IMR-90 (cell line): ENCODE measurements around the gene SYT11. TPM values are rescaled to one million over a fixed set of nuclear protein-coding genes. Genes with fewer than 3 reads are reported as not detected.

Experiments
- ATAC-seq: fragments of 200-7000 bp; cut with Tn5 transposase; 2 replicates; pipeline ENCODE4 v1.9.1; 2020; ENCODE audit warnings: low read depth, mild to moderate bottlenecking, moderate library complexity
- BruUV-seq: library from RNA; stranded (reverse); fragments of 400-500 nt; replicated peaks from 2 replicates; lab custom pipeline; 2021; lab: Mats Ljungman, UMichigan
- CTCF ChIA-PET: fragments of 300-600 bp; formaldehyde crosslinking; extraction: SDS; loops from one replicate; lab custom pipeline; 2021; ENCODE audit warnings: antibody characterized with exemption; lab: Yijun Ruan, JAX
- POLR2A ChIA-PET: fragments of 300-600 bp; sonication (Branson Sonifier 250); formaldehyde crosslinking; loops from one replicate; lab custom pipeline; 2022; ENCODE audit warnings: antibody characterized with exemption; ENCODE audit not compliant: unreplicated experiment; lab: Charles Lee
- DNase-seq: peaks from one replicate; pipeline ENCODE4 v3.0.0; 2013
- H2AFZ ChIP-seq: replicated peaks from 2 replicates; pipeline ENCODE3; 2013; ENCODE audit warnings: low read length, mild to moderate bottlenecking; ENCODE audit not compliant: poor library complexity
- H2AK5ac ChIP-seq: 2 replicates; pipeline ENCODE4 v1.6.1; 2013; ENCODE audit warnings: low read depth, low read length, inconsistent platforms
- H2AK9ac ChIP-seq: replicated peaks from 2 replicates; pipeline ENCODE3; 2013; ENCODE audit warnings: mild to moderate bottlenecking, low read depth, low read length, moderate library complexity; ENCODE audit not compliant: poor library complexity
- H2BK120ac ChIP-seq: 2 replicates; pipeline ENCODE4 v1.6.1; 2013; ENCODE audit warnings: low read depth, low read length, inconsistent platforms
- H2BK15ac ChIP-seq: 3 replicates; pipeline ENCODE4 v1.6.1; 2013; ENCODE audit warnings: low read depth, low read length, inconsistent platforms
- H2BK20ac ChIP-seq: 2 replicates; pipeline ENCODE4 v1.6.1; 2013; ENCODE audit warnings: low read depth, mild to moderate bottlenecking, inconsistent platforms, low read length, moderate library complexity
- H2BK5ac ChIP-seq: 2 replicates; pipeline ENCODE4 v1.6.1; 2013; ENCODE audit warnings: mild to moderate bottlenecking, low read depth, low read length, inconsistent platforms; ENCODE audit not compliant: poor library complexity, severe bottlenecking
- H3K14ac ChIP-seq: replicated peaks from 2 replicates; pipeline ENCODE4 v1.6.1; 2013; ENCODE audit warnings: low read depth, low read length, inconsistent platforms
- H3K18ac ChIP-seq: 2 replicates; pipeline ENCODE4 v1.6.1; 2013; ENCODE audit warnings: low read depth, low read length, control low read depth
- H3K23ac ChIP-seq: 2 replicates; pipeline ENCODE4 v1.6.1; 2013; ENCODE audit warnings: low read depth, low read length, inconsistent platforms
- H3K27ac ChIP-seq: 2 replicates; pipeline ENCODE4 v1.5.1; 2013; ENCODE audit warnings: mild to moderate bottlenecking, control low read depth, low read length; ENCODE audit not compliant: insufficient read depth
- H3K27me3 ChIP-seq: 2 replicates; pipeline ENCODE4 v1.6.1; 2013; ENCODE audit warnings: low read length; ENCODE audit not compliant: control insufficient read depth, insufficient read depth
- H3K36me3 ChIP-seq: 2 replicates; pipeline ENCODE4 v1.6.1; 2013; ENCODE audit warnings: low read length, mixed read lengths; ENCODE audit not compliant: control insufficient read depth, insufficient read depth
- H3K4ac ChIP-seq: 2 replicates; pipeline ENCODE4 v1.6.1; 2013; ENCODE audit warnings: low read depth, low read length, inconsistent platforms
- H3K4me1 ChIP-seq: 2 replicates; pipeline ENCODE4 v1.6.1; 2013; ENCODE audit warnings: low read length, mixed read lengths; ENCODE audit not compliant: control insufficient read depth, insufficient read depth
- H3K4me2 ChIP-seq: 2 replicates; pipeline ENCODE4 v1.6.1; 2013; ENCODE audit warnings: low read depth, mild to moderate bottlenecking, control low read depth, low read length, moderate library complexity
- H3K4me3 ChIP-seq: 2 replicates; pipeline ENCODE4 v1.5.1; 2013; ENCODE audit warnings: low read depth, mild to moderate bottlenecking, control low read depth, low read length, moderate library complexity; ENCODE audit not compliant: insufficient read depth
- H3K56ac ChIP-seq: 2 replicates; pipeline ENCODE4 v1.6.1; 2013; ENCODE audit warnings: low read length, inconsistent platforms; ENCODE audit not compliant: insufficient read depth; ENCODE audit errors: extremely low read depth
- H3K79me1 ChIP-seq, 2 experiments: 2 replicates each; pipeline ENCODE4 v1.6.1; 2013; ENCODE audit warnings: low read length in 2 of 2, inconsistent platforms in 1 of 2, low read depth in 1 of 2
- H3K9ac ChIP-seq: 2 replicates; pipeline ENCODE4 v1.6.1; 2013; ENCODE audit warnings: low read depth, low read length, control low read depth
- H3K9me1 ChIP-seq: 2 replicates; pipeline ENCODE4 v1.6.1; 2013; ENCODE audit warnings: low read length, inconsistent platforms; ENCODE audit not compliant: insufficient read depth
- H3K9me3 ChIP-seq: 2 replicates; pipeline ENCODE4 v1.6.1; 2013; ENCODE audit warnings: low read length; ENCODE audit not compliant: control insufficient read depth, insufficient read depth
- H4K20me1 ChIP-seq: 2 replicates; pipeline ENCODE4 v1.6.1; 2013; ENCODE audit warnings: low read length, inconsistent platforms; ENCODE audit not compliant: insufficient read depth
- H4K5ac ChIP-seq: 2 replicates; pipeline ENCODE4 v1.6.1; 2013; ENCODE audit warnings: mild to moderate bottlenecking, low read depth, low read length, control low read depth
- H4K8ac ChIP-seq, 2 experiments: 2 replicates each; pipeline ENCODE4 v1.6.1; 2013; ENCODE audit warnings: low read depth in 2 of 2, low read length in 2 of 2, control low read depth in 1 of 2, inconsistent platforms in 1 of 2
- H4K91ac ChIP-seq: 2 replicates; pipeline ENCODE4 v1.6.1; 2013; ENCODE audit warnings: low read depth, low read length, inconsistent platforms; ENCODE audit not compliant: insufficient read depth
- BHLHE40 ChIP-seq: fragments of 150-350 bp; IDR thresholded peaks from 2 replicates; pipeline ENCODE4 v1.6.1; 2016; ENCODE audit warnings: mild to moderate bottlenecking, low read depth, low read length
- CTCF ChIP-seq: conservative IDR thresholded peaks from 2 replicates; pipeline ENCODE4 v1.5.1; 2012; ENCODE audit warnings: mild to moderate bottlenecking, low read depth, low read length, improper control_type of control experiment
- MAZ ChIP-seq: IDR thresholded peaks from 2 replicates; pipeline ENCODE4 v1.6.1; 2012; ENCODE audit warnings: low read depth, mild to moderate bottlenecking, low read length, improper control_type of control experiment, moderate library complexity, borderline replicate concordance
- NFE2L2 ChIP-seq: fragments of 150-350 bp; IDR thresholded peaks from 2 replicates; pipeline ENCODE4 v1.6.1; 2016; ENCODE audit warnings: low read depth, mild to moderate bottlenecking, low read length
- POLR2A ChIP-seq: IDR thresholded peaks from 2 replicates; pipeline ENCODE4 v1.6.1; 2012; ENCODE audit warnings: mild to moderate bottlenecking, low read depth, low read length
- WGBS, 2 experiments: methylation state at CpG; one replicate each; pipeline versions ENCODE4 v1.1.5 to v1.1.7; 2013; ENCODE audit warnings: missing lambda C conversion rate in 2 of 2; ENCODE audit not compliant: insufficient read length in 1 of 2; ENCODE audit errors: extremely low coverage in 2 of 2; 5-methylcytosine and 5-hydroxymethylcytosine counted together
- dilution Hi-C: fragments of 300-500 bp; cut with HindIII; formaldehyde crosslinking; loops from one replicate; pipeline ENCODE4 v1.14.3; 2018; ENCODE audit warnings: low sequenced_read_pairs; ENCODE audit not compliant: unreplicated experiment
- in situ Hi-C: fragments of 300-500 bp; cut with MboI; formaldehyde crosslinking; loops from 3 replicates; pipeline ENCODE4 v1.14.3; 2019; ENCODE audit warnings: low sequenced_read_pairs, inconsistent platforms, mixed read lengths
- intact Hi-C: fragments of 100-400 bp; cut with micrococcal nuclease; formaldehyde crosslinking; loops from 2 replicates; pipeline ENCODE4 v1.10.0; 2022
- polyA plus RNA-seq, 3 experiments: library from polyadenylated mRNA; depleted of rRNA; stranded (reverse); fragments of >200 nt; gene quantifications; 2 replicates each; pipeline ENCODE4 v1.2.3, GENCODE V29; 2012; ENCODE audit warnings: low replicate concordance in 1 of 3
- total RNA-seq: library from RNA; depleted of rRNA; stranded (reverse); fragments of >200 nt; gene quantifications from 2 replicates; pipeline ENCODE4 v1.2.3, GENCODE V29; 2012
- TF ChIP-seq, protein P1 (sequence below): fragments of 150-350 bp; IDR thresholded peaks from 2 replicates; pipeline ENCODE4 v1.6.1; 2016; ENCODE audit warnings: low read depth, mild to moderate bottlenecking, low read length, moderate library complexity, borderline replicate concordance

Gene SYT11
- total and polyA plus RNA-seq, 2 of the 4 experiments (the other 2 are of a cell fraction), result 22.9 to 43.7 TPM

DNA sequence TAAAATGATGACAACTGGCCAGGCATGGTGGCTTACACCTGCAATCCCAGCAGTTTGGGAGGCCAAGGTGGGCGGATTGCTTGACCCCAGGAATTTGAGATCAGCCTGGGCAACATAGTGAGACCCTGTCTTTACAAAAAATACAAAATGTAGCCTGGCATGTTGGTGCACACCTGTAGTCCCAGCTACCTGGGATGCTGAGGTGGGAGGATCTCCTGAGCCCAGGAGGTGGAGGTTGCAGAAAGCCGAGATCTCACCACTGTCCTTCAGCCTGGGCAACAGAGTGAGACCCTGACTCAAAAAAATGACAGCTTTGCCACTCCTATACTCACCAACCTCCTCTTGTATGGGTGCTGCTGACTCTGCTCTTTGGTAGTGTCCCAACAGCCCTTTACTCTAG lies 18.6 kb downstream of the SYT11 start:
- H2BK120ac ChIP-seq, result no peak overlapping the region
- H3K36me3 ChIP-seq, result peaks cover 15% of the 10 kb centered on the region
- in situ Hi-C loops (no loop called here), dilution Hi-C loops (no loop called here), intact Hi-C loops (no loop called here)
- H3K56ac ChIP-seq, result no peak overlapping the region
- no peak for TF ChIP-seq MAZ
- no peak for TF ChIP-seq NFE2L2
- TF ChIP-seq CTCF, result no peak
- no peak for TF ChIP-seq BHLHE40
- TF ChIP-seq, protein P1, sequence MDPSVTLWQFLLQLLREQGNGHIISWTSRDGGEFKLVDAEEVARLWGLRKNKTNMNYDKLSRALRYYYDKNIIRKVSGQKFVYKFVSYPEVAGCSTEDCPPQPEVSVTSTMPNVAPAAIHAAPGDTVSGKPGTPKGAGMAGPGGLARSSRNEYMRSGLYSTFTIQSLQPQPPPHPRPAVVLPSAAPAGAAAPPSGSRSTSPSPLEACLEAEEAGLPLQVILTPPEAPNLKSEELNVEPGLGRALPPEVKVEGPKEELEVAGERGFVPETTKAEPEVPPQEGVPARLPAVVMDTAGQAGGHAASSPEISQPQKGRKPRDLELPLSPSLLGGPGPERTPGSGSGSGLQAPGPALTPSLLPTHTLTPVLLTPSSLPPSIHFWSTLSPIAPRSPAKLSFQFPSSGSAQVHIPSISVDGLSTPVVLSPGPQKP, result no peak
- no peak for TF ChIP-seq POLR2A
- H2BK5ac ChIP-seq, result no peak overlapping the region
- H3K4me2 ChIP-seq, result no peak overlapping the region
- ATAC-seq, result no peak
- H2AK9ac ChIP-seq, result no peak overlapping the region
- no TSS peak for BruUV-seq
- no peak overlapping the region for H3K23ac ChIP-seq
- no peaks in the 10 kb centered on the region for H4K20me1 ChIP-seq
- H3K27me3 ChIP-seq, result no peaks in the 10 kb centered on the region
- POLR2A ChIA-PET, result no interaction called here
- H4K5ac ChIP-seq, result no peak overlapping the region
- H4K91ac ChIP-seq, result no peak overlapping the region
- H2AK5ac ChIP-seq, result no peak overlapping the region
- H3K4me3 ChIP-seq, result no peak overlapping the region
- CTCF ChIA-PET, result no interaction called here
- WGBS, 2 experiments, result no CpG with 5 or more reads among the region's 2 CpGs
- no peak overlapping the region for H3K18ac ChIP-seq
- DNase-seq, result no peak
- no peak overlapping the region for H2BK15ac ChIP-seq
- no peak overlapping the region for H4K8ac ChIP-seq
- H3K9ac ChIP-seq, result no peak overlapping the region
- 0 out of 2 replicates have a peak, but pooled peaks cover 2% of the 10 kb centered on the region for H3K4me1 ChIP-seq
- H3K9me3 ChIP-seq, result no peaks in the 10 kb centered on the region
- H3K27ac ChIP-seq, result no peak overlapping the region
- H3K14ac ChIP-seq, result no peak overlapping the region
- peaks cover 3 to 14% of the 10 kb centered on the region in 2 experiments for H3K79me1 ChIP-seq
- H2AFZ ChIP-seq, result no peak overlapping the region
- H2BK20ac ChIP-seq, result no peak overlapping the region
- no peaks in the 10 kb centered on the region for H3K9me1 ChIP-seq
- no peak overlapping the region for H3K4ac ChIP-seq
